Measurements from ENCODE around the gene LELP1.

- no peak for TF ChIP-seq EZH2phosphoT487 (IDR thresholded peaks at IDR 0.05; ENCODE audit: borderline replicate concordance, low read depth, low read length)
- TF ChIP-seq CTCF (conservative IDR thresholded peaks at IDR 0.05; ENCODE audit: low read length) = no peak
Measured at GRCh38 chr1:153251562-153251961, 48.3 kb downstream of the LELP1 start.

All from OCI-LY7 (cell line).